Hepatocyte (in vitro differentiated cells): ENCODE measurements around the gene APOOL.

Experiments
- CTCF ChIP-seq: fragments of 200-600 bp; sonication (generic); IDR thresholded peaks from 2 replicates; pipeline ENCODE4 v1.5.1; 2016; ENCODE audit warnings: antibody characterized with exemption, mild to moderate bottlenecking; ENCODE audit not compliant: poor library complexity
- EZH2phosphoT487 ChIP-seq: fragments of 200-600 bp; sonication (generic); IDR thresholded peaks from one replicate; pipeline ENCODE4 v1.6.1; 2018; ENCODE audit warnings: antibody characterized with exemption, mild to moderate bottlenecking, low read depth, moderate library complexity; ENCODE audit not compliant: unreplicated experiment, severe bottlenecking

DNA sequence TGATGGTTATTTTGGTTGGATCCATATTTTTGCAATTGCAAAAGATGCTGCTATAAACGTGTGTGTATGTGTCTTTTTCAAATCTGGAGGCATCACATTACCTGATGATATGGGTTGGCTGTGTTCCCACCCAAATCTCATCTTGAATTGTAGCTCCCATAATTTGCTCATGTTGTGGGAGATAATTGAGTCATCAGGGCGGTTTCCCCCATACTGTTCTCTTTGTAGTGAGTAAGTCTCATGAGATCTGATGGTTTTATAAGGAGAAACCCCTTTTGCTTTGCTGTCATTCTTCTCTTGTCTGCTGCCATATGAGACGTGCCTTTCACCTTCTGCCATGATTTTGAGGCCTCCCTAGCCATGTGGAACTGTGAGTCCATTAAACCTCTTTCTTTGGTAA, 33.4 kb downstream of the APOOL start:
- TF ChIP-seq CTCF (no peak), EZH2phosphoT487 (no peak)
